RPMI8226 (cell line): Measurements from ENCODE around the gene CLIP3.
A peak's percentile ranks its signal among the peaks of the same experiment; 100 is the strongest.
"Not testable (repeated sequence)": the region's sequence is repeated elsewhere in the genome, so short reads cannot be mapped to it uniquely, and the experiment has no call there.

ENCODE experiments used
- DNase-seq: peaks from one replicate; pipeline ENCODE4 v3.0.0-alpha.2; 2015

CLIP3 gene

GRCh38 chr19:36032251-36033104, at the start of gene CLIP3:
TSS of gene CLIP3 (minus strand) at chr19:36032873. CDS start at chr19:36032357, 516 bp downstream.
- no peak for DNase-seq

DNA sequence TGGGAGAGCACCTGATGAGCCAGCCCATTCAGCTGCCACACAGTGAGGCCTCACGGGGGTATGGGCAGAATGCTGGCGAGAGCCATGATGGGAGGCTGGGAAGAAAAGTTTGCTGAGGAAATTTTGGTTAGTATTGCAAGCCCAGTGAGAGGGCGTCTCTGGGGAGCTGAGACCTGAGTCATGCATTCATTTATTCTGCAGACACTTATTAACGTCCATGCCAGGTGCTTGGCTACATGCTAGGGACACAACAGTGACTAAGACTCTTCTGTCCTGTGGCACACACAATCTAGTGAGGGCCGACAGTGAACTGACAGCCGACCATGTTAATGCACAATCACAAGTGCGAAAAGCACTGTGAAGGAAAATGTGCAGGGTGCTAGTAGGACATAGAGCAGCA, 49.2 kb upstream of the CLIP3 start:
- no peak for DNase-seq

DNA sequence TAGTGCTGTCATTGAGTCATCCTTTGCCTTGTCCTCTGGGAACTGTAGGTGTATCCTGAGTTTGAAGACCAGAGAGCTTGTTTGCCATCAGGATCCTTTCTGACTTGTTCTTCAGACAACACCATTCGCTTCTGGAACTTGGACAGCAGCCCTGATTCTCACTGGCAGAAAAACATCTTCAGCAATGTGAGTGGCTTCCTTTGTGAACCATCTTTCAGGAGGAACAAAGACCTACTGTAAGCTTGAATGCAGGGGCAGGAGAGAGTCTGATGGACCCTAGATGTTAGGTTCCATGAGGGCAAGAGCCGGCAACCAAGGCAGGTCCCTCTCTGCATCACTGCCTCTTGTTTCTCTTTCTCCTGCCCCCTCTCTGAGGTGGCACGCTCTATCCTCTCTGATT, 48.7 kb upstream of the CLIP3 start:
- no peak for DNase-seq

DNA sequence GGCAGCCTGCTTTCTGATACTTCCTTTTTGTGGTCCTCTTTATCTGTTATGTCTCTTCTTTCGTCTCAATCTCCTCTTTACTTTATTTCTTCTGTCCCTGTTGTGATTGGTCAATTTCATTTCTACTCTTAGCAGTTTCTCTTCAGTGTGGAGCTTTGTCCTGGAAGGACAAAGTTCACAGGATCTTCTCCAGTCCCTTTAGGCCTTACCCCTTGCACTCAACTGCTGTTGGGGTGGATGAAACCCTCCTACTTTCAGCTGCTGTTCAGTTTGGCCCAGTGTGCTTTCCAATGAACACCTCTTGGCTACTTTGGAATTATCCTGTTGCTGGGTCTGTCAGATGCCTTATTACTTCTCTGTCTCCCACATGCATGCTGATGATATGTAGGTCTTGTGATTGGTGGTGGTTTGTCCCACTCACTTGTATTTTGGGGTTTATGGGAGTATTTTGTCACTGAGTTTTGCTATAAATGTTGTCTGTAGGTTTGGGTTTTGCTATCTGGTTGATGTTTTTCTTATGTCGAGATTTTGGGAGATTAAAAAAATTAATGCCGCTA, 46.8 kb upstream of the CLIP3 start:
- no peak for DNase-seq

DNA sequence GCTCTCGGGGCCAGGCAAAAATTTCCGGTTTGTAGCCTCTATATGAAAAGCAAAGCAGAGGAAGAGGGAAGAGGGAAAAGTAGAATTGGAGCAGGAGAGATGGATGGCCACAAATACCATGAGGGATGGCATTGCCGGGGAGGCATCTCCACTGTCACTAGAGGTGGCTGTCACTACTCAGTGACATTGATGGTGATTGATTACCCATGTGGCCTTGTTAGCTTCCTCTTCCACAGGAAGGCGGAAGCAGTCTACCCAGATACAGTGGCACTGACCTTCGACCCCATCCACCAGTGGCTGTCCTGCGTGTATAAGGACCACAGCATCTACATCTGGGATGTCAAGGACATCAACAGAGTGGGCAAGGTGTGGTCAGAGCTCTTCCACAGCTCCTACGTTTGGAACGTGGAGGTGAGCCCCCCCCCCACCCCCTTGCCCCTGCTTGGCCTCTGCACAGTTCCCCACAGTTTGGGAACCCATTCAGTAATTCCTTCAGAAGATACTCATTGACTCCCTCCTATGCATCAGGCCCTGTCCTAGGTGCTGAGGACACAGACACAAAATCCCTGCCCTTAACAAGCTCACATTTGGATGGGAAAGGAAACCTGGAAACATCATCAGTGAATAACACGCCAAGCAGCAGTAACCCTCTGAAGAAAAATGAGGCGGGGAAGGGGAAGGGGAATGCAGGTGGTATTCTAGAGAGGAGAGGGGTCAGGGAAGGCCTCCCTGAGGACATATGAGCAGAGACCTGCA, 40.6 kb upstream of the CLIP3 start:
- no peak for DNase-seq

DNA sequence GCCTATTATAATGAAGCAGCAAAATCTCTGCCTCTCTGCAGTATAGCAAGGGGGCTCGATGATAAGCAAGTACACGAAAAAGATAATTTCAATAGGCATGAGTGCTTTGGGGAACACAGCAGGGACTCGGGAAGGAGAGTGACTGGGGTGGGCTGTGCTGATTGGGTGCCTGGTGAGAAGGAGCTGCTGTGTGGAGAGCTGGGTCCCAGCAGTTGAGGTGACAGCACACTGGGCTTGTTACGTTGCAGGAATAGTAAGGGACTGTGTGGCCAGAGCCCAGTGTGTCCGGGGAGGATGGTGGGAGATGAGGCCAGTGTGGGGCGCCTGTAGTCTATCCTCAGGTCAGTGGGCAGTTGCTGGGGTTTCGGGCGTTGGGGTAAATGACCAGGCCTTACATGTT, 39.4 kb upstream of the CLIP3 start:
- no peak for DNase-seq

- not testable (repeated sequence) for DNase-seq
Measured at GRCh38 chr19:36068810-36069499, 36.3 kb upstream of the CLIP3 start.

GRCh38 chr19:36067681-36068080, 35.0 kb upstream of the CLIP3 start:
- no peak for DNase-seq

DNA sequence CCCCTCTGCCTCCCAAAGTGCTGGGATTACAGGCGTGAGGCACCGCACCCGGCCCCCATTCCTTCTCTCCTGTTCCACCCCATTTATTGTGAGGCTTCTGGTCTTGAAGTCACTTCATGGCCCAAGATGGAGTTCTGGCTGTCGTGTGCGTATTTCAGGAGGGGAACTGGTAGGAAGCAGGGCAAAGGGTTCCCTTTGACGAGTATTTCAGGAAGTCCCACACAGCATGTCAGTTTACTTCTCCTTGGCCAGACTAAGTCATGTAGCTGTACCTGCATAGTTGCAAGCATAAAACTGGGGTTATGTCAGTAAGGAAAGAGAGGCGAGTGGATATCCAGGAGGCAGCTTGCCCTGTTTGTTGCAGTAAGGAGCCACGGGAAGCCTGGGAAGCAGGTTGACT, 32.2 kb upstream of the CLIP3 start:
- no peak for DNase-seq

DNA sequence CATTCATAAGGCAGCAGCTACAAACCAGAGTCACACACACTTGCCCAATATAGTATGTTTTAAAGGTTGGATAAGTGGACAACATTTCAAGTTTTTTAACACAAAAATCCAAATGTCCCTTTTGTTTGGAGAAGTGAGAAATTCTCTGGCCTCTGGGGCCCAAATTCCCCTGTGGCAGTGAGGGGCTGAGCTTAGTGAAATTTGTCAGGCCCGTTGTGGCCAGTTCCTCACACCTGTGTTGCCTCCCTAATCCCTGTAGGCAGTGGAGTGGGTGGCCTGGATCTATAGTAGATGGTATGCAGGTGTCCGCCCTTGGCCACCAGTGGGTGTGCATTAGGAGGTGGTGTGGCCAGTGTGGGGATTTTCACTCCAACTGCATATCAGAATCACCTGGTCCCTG, 28.7 kb upstream of the CLIP3 start:
- DNase-seq, result no peak

- no peak for DNase-seq
Measured at GRCh38 chr19:36060430-36060829, 27.8 kb upstream of the CLIP3 start.

GRCh38 chr19:36059180-36059910, 26.7 kb upstream of the CLIP3 start:
- DNase-seq, result no peak

GRCh38 chr19:36058481-36059179, 26.0 kb upstream of the CLIP3 start:
- no peak for DNase-seq

GRCh38 chr19:36054733-36055686, 22.3 kb upstream of the CLIP3 start, which contains the start of gene WDR62:
TSS of gene WDR62 (plus strand) at chr19:36054897. CDS start at chr19:36054972, 75 bp downstream.
- peak; percentile 92 for DNase-seq

GRCh38 chr19:36054119-36054732, 21.6 kb upstream of the CLIP3 start, which contains the start of gene THAP8:
TSS of gene THAP8 (minus strand) at chr19:36054285. CDS start at chr19:36054217, 68 bp downstream.
- peak; percentile 98 for DNase-seq

GRCh38 chr19:36051637-36052036, 19.0 kb upstream of the CLIP3 start:
- no peak for DNase-seq

DNA sequence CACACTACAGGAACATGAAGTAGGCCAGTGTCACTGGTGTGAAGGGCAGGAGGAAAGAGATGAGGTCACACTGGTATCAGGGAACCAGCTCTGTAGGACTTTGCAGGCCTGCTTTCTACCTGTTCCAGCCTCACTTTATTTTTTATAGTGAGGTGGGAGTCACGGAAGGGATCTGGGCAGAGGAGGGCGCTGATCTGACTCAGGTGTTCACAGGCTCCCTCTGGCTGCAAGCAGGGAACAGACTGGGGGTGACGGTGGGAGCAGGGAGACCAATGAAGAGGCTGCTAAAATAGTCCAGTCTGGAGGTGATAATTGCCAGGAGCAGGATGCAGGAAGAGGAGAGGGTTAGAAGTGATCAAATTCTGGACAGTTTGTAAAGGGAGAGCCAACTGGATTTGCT, 18.6 kb upstream of the CLIP3 start:
- no peak for DNase-seq

GRCh38 chr19:36049080-36049698, 16.5 kb upstream of the CLIP3 start:
- DNase-seq, result no peak

- DNase-seq, result no peak
Measured at GRCh38 chr19:36047835-36048234, 15.2 kb upstream of the CLIP3 start.
